ENCODE results near the gene RPS14.
"Not testable (repeated sequence)": the region's sequence is repeated elsewhere in the genome, so short reads cannot be mapped to it uniquely, and the experiment has no call there.

Gene RPS14

DNA sequence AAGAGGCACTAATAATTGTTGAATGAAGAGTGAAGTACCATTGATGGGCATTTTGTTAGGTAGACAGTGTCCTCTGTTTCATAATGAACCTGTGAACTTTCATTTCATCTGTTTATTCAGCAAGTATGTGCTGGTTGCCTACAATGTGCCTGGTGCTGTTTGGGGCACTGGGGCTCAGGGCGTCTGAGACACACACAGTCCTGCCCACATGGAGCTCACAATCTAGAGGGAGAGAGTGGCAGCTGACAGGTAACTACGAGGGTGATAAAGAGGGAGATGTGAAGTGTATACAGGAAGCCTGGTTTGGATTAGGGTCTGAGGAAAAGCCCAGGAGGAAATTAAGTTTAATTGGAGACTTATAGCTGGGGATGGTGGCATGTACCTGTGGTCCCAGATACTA lies 29.9 kb upstream of the RPS14 start:
- no peak for DNase-seq

DNA sequence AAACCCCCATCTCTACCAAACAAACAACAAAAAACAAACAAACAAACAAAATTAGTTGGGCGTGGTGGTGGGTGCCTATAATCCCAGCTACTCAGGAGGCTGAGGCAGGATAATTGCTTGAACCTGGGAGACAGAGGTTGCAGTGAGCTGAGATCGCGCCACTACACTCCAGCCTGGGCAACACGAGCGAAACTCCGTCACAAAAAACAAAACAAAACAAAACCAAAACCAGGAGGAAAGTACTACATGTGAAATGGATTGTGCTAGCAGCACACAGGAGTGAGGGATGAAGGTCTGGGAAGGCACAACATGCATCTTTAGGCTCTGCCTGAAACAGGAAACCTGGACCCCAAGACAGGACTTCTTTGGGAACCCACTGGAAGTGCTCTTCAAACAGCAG lies 27.0 kb upstream of the RPS14 start:
- DNase-seq: not testable (repeated sequence)

DNA sequence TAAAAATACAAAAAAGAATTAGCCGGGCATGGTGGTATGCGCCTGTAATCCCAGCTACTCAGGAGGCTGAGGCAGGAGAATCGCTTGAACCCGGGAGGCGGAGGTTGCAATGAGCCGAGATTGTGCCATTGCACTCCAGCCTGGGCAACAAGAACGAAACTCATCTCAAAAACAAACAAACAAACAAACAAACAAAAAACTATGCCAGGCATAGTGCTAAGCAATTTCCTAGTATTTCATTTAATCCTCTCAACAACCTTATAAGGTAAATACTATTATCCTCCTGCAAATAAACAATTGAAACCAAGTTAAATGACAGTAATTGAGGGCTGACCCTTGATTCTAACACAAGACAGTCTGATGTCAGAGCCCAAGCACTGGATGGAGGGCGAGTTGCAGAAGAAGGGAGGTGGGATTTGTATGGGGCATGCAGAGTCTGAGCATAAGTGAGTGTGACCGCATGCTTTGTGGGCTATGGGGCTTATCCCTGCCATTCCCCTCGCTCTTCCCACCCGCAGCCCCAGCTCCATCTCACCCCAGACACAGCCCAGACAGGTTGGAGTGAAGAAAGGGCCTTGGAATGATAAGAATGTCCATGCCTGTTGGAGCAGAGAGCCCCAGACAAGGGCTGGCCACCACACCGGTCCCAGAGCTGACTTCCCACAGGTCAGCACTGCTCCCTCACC lies 24.3 kb upstream of the RPS14 start:
- DNase-seq: no peak

DNA sequence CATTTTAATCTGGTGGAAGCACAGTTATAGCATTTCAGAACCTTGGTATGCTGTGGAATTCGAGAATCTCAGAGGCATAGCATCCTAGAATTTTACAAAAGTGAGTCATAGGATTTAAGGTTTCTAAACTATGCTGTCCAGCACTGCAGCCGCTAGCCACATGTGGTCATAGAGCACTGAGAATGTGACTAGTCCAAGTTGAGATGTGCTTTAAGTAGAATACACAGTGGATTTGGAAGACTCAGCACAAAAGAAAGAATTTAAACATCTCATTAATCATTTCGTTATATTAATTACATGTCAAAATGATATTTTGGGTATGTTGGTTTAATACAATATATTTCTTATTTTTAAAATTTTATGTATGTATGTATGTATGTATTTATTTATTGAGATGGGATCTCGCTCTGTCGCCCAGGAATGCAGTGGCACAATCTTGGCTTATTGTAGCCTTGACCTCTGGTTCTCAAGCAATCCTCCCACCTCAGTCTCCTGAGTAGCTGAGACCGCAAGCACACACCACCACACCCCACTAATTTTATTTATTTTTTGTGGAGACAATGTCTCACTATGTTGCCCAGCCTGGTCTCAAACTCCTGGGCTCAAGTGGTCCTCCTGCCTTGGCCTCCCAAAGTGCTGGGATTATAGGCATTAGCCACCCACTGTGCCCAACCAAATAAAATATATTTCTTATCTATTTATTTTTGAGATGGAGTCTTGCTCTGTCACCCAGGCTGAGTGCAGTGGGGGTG lies 20.4 kb upstream of the RPS14 start:
- DNase-seq: no peak

GRCh38 chr5:150468206-150468605 lies 18.7 kb upstream of the RPS14 start:
- no peak for DNase-seq

GRCh38 chr5:150465927-150466326 lies 16.4 kb upstream of the RPS14 start:
- no peak for DNase-seq

DNA sequence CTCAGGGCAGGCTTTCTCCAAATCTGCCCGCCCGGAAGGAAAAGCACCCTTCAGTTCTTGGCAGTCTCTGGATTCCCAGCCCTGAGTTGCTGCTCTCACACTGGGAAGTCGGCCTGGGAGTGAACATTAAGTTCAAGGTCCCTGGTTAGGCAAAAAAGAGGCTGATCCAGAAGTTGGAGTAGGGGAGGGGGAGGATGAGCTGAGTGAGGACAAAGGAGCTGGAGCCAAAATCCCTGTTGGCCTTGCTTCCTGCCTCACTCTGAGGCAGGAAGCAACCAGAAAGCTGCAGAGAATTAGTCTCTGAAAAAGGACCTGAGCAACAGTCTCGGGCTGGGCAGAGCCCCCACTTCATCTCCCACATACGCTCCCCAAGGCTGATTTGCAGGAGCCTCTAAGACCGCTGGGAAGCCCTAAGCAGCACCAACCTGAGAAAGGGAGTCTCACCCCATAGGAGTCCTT lies 15.0 kb upstream of the RPS14 start:
- DNase-seq: no peak

DNA sequence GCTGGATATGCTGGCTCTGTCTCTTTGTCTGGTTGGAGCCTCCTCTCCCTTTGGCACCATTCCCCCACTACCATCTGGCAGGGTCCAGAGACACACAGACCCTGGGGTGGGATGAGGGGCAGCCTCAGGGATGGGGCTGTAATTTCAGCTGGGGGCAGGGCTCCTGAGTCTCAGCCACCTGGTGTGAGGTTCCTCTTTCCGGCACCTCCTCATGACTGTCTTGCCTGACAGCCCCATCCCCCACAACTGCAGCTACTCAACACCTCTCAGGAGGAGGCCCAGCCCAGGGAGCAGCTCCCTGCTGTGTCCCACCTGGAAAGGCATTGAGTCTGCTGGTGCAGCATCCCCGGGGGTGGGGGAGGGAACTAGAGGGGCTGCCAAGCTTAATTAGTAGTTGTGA lies 11.7 kb upstream of the RPS14 start:
- no peak for DNase-seq

DNA sequence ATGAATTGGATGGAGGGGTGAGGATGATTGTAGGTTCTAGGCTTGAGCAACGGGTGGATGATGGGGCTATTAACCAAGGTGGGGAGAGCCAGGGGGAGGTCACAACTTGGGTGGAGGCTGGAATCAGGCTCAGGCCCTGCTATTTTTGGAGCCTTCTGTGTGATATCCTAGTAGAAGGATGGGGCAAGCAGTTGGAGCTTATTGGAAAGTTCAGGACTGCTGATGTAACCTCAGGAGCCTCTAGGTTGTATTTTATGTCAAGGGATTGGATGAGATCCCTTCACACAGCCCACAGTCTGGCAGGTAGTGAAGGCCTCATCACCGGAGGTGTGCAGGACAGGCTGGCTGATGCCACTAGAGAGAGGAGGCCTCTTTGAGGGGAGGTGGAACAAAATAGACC lies 11.2 kb upstream of the RPS14 start:
- no peak for DNase-seq

DNA sequence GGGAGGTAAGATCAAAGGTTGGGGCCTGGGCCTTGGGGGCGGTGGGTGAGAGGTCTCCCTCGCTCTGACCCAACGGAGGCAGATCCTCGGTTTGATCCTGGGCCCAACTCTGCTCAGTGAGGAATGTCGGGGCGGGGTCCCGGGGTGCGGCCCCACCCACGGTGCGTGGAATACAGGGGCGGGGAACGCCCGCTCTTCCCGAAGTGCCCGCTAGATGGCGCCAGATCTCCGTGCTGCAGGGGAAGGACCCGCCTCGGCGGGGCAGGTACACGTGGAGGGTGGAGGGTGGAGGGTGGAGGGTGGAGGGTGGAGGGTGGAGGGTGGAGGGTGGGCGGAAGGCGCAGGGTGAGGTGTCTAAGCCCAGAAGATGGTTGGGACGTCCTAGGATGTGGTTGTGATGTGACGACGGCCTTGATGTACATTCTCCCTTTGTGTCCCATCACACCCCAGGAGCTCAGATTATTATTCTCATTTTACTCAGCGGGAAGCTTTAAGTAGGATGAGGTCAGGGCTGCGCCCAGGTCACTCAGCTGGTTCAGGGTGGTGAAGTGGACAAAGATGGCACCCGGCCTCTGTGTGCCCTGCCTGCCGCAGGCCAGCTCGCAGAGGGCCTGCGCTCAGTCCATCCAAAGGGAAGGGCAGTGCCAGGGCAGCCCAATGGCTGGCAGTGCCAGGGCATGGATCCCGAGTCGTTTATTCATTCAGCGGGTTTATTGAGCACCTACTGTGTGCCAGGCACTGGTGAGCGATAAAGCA lies 9.4 kb upstream of the RPS14 start:
- DNase-seq: peak; percentile 76

DNA sequence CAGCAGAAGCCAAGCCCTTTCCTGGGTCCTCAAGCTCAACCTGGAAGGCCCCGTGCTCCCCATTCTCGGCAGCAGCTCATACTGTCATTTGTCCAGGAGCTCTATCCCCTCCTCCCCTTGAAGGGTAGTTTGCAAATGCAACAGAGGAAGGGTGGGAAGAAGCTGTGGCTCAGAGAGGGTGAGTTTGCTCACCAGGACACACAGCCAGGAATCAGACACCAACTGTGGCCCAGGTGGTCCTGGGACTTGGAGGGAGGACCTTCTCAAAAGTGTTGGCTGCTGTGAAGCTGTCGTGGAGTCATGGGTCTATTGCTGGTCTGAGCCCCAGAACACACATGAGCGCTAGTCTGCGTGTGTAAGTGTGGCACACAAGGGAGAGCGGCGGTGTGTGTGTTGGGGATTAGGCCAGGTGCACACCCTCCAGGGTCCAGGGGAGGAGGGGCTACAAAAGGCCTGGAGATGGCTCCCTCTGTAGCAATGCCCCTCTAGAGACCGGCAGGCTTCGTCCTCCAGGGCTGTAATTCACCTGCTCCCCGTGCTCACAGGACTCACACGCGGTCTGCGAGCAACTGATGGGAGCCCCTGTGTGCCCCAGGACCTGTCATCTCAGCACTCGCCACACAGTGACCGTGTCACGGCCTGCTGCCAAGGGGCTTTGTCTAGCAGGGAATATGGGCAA lies 8.2 kb upstream of the RPS14 start:
- DNase-seq: no peak

DNA sequence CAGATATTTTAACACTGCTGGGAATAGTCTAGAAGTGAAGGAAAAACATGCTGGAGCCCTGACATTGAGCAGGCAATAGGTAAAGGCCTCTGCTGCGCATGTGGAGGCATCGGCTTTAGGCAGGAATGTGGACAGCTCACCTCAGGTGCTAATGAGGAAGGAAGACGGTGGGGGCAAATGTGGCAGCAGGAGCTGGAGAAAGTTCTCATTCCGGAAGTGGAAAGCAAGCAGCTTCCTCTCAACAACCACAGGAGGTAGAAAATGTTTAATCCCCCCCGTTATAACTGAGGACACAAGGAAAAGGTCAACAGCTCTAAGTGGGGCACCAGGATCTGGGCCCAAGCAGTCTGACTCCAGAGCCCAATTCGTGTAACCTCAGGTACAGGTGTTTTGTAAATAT lies 7.6 kb upstream of the RPS14 start:
- no peak for DNase-seq

GRCh38 chr5:150454492-150455229 lies 5.1 kb upstream of the RPS14 start:
- no peak for DNase-seq

DNA sequence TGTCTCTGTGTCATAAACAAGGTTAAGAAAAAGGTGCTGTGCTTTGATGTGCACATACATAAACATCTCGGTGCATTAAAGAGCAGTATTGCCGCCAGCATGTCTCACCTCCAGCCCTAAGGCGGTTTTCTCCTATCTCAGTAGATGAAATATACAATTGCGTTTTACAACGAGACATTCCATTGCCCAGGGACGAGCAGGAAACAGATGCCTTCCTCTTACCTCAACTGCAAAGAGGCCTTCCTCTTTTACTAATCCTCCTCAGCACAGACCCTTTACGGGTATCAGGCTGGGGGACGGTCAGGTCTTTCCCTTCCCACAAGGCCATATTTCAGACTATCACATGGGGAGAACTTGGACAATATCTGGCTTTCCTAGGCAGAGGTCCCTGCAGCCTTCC lies 4.5 kb upstream of the RPS14 start:
- DNase-seq: not testable (repeated sequence)

DNA sequence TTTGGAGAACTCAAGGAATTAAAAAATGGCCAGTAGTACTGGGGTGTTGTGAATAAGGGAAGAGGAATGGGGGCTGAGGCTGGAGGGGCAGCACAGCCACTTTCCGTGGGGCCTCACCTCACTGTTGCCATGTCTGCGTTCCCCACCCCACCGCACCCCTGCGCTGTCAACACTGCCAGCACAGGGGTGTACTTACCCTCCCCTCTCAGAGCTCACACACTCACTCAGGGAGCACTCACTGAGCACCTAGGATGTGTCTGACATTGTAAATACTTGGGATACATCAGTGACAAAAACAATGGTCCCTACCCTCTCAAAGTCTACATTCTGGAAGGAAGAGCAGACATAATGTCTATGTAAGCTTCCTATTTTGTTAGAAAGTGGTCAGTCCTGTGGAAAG lies 3.4 kb upstream of the RPS14 start:
- no peak for DNase-seq

- DNase-seq: no peak
Observed at GRCh38 chr5:150451594-150451993, 2.1 kb upstream of the RPS14 start.

DNA sequence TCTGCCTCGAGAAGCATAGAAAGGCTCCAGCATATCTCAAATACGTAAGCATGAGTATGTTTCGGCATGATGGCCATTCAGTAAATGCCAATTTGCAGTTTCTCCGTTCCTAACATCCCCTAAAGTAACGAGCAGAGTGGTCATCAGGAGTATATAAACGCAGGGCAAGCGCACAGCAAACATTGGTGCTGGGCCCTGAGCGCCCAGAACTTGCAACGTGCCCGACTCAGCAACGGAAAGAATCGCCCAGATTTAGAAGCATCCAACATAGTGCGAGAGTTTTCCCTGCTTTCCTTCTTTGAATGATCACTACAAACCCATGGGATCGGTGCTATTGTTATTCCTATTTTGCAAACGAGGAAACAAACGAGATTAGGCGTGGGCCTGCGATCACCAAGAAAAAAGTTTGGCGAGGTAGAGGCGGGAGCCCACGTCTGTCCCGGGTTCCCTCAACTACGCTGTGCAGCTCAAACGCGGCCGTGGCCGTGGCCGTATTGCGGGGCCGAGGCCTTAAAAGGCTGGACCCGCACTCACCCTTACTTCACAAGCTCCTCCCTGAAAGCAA lies 505 bp downstream of the RPS14 start:
- peak; percentile 29 for DNase-seq

DNA sequence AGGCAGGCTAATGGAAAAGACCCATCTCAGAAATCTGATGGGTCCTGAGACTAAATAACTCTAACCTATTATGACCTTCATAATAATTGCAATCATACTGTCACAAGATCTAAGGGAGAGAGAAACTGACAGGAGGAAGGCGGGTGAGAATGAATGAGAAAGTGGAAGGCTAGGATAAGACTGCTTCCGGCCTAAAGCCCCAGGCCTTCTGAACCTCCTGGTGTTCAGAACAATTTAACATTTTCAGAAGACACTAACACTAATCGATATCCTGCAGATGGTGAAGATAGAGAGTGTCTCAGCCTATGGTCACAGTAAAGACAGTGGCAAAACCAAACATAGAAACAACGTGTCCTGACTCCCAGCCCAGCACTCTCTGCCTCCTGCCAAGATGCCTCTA lies 1.2 kb downstream of the RPS14 start:
- DNase-seq: peak; percentile 51

DNA sequence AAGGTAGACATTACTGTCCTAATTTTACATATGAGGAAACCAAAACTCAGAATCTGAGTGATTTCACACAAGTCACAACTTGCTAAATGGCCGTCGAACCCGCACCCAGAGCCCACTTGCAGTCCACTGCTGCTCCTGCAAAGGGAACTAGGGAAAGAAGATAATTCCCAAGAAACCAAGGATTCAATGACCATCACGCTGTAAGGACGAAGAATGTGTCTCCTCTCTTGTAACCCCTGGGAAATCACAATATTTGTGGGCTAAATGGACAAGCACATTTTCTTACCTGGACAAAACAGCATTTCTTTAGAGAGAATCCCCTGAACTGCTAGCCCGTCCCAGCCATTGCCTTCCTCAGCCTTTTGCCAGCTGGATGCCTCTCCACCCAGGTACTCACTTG lies 2.4 kb downstream of the RPS14 start:
- DNase-seq: no peak

DNA sequence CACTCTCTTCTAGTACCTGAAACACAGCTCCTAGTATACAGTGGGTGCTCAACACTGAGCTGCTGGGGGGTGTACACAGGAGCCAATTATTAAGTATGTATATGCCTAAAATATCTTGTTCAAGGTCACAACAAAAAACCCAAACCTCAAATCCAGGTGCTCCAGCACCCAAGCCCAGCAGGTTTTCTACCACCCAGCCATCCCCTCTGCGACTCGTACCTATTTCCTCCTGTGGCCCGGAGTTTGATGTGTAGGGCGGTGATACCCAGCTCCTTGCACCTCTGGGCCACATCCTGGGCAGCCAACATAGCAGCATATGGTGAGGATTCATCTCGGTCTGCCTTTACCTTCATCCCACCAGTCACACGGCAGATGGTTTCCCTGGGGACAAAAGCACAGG lies 3.0 kb downstream of the RPS14 start:
- no peak for DNase-seq

GRCh38 chr5:150446088-150446487 lies 3.5 kb downstream of the RPS14 start:
- no peak for DNase-seq

GRCh38 chr5:150444770-150445169 lies 4.8 kb downstream of the RPS14 start:
- no peak for DNase-seq
